GM21367 (cell line): ENCODE measurements around the gene STX5.
"Not testable (repeated sequence)": the region's sequence is repeated elsewhere in the genome, so short reads cannot be mapped to it uniquely, and the experiment has no call there.

ENCODE experiments used
- ATAC-seq: cut with Tn5 transposase; IDR thresholded peaks from one replicate; pipeline ENCODE4 v1.9.1; 2021; ENCODE audit not compliant: unreplicated experiment

Gene STX5

GRCh38 chr11:62830904-62831519 lies 839 bp downstream of the STX5 start:
- no peak for ATAC-seq

GRCh38 chr11:62828130-62828529 lies 3.7 kb downstream of the STX5 start:
- ATAC-seq, result not testable (repeated sequence)

GRCh38 chr11:62823677-62824076 lies 8.2 kb downstream of the STX5 start:
- ATAC-seq, result no peak

- no peak for ATAC-seq
Observed at GRCh38 chr11:62817129-62817528, 14.7 kb downstream of the STX5 start.

GRCh38 chr11:62816557-62816956 lies 15.3 kb downstream of the STX5 start:
- ATAC-seq, result no peak

- no peak for ATAC-seq
Observed at GRCh38 chr11:62811659-62812058, 20.2 kb downstream of the STX5 start.

GRCh38 chr11:62810748-62811147 lies 21.1 kb downstream of the STX5 start:
- no peak for ATAC-seq

- ATAC-seq, result no peak
Observed at GRCh38 chr11:62806611-62807121, 25.2 kb downstream of the STX5 start.

- ATAC-seq, result peak; percentile 5
Observed at GRCh38 chr11:62805961-62806441, 25.9 kb downstream of the STX5 start.

- ATAC-seq, result peak; percentile 65
Observed at GRCh38 chr11:62805076-62805892, 26.6 kb downstream of the STX5 start, which contains the start of gene NXF1. Gene NXF1 (minus strand): TSS chr11:62805440. CDS start chr11:62805356, 84 bp downstream.

GRCh38 chr11:62804310-62805075 lies 27.4 kb downstream of the STX5 start:
- ATAC-seq, result no peak

GRCh38 chr11:62801071-62801470 lies 30.8 kb downstream of the STX5 start:
- ATAC-seq, result no peak

GRCh38 chr11:62799486-62799885 lies 32.4 kb downstream of the STX5 start:
- ATAC-seq, result no peak

- no peak for ATAC-seq
Observed at GRCh38 chr11:62796281-62796680, 35.6 kb downstream of the STX5 start.

GRCh38 chr11:62794201-62794775 lies 37.6 kb downstream of the STX5 start:
- no peak for ATAC-seq

GRCh38 chr11:62792202-62792575 lies 39.7 kb downstream of the STX5 start:
- no peak for ATAC-seq

GRCh38 chr11:62791501-62792201 lies 40.2 kb downstream of the STX5 start, which contains the start of gene TMEM223:
Gene TMEM223 (minus strand): TSS chr11:62792006. CDS start chr11:62791994, 12 bp downstream.
- peak; percentile 59 for ATAC-seq

- no peak for ATAC-seq
Observed at GRCh38 chr11:62789576-62789975, 42.3 kb downstream of the STX5 start.

- ATAC-seq, result no peak
Observed at GRCh38 chr11:62788991-62789390, 42.9 kb downstream of the STX5 start.
